ENCODE data around the gene FKBP4.

GRCh38 chr12:2833327-2833726 is 38.6 kb downstream of the FKBP4 start:
- TF ChIP-seq HDAC2 (IDR thresholded peaks at IDR 0.05; ENCODE audit: borderline replicate concordance in 1 of 2, low read depth in 2 of 2, low read length in 2 of 2) (no peak), JUND (IDR thresholded peaks at IDR 0.05; ENCODE audit: low read length) (no peak), RFX5 (IDR thresholded peaks at IDR 0.05; ENCODE audit: borderline replicate concordance, low read depth, low read length) (no peak), CTCF (IDR thresholded peaks at IDR 0.05; ENCODE audit: control extremely low read depth in 1 of 3, insufficient read depth in 1 of 3, low read depth in 1 of 3, low read length in 3 of 3) (no peak), KDM5A (IDR thresholded peaks at IDR 0.05; ENCODE audit: low read length) (no peak), POU5F1 (IDR thresholded peaks at IDR 0.05; ENCODE audit: low read depth, low read length) (no peak), MAX (IDR thresholded peaks at IDR 0.05) (no peak), RAD21 (IDR thresholded peaks at IDR 0.05 in 1 of 2, conservative IDR thresholded peaks at IDR 0.05 in 1 of 2; ENCODE audit: low read depth in 2 of 2, low read length in 2 of 2) (no peak), SIN3A (conservative IDR thresholded peaks at IDR 0.05 in 1 of 2, IDR thresholded peaks at IDR 0.05 in 1 of 2; ENCODE audit: low read depth in 1 of 2, low read length in 2 of 2) (no peak)
